ENCODE results near the gene PRKG1.

Gene PRKG1

DNA sequence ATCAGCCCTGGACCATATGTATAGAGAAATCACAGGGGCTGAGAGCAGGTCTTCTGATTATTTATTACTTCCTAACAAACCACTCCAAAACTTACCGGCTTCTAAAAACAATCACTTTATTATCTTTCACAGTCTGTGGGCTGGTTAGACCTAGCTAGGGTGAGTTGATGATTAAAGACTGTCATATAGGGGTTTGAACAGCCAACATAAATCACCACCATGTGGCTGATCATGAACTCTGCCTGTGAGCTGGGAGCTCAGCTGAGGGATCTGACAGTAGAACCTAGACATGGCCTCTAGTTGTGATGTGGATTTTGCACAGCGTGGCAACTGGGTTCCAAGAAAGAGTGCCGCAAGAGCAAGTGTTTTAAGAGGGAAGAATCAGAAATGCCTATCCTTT is 319.8 kb downstream of the PRKG1 start:
- Histone ChIP-seq H3K4me3 (ENCODE audit: low read length, poor library complexity, severe bottlenecking) (no peak overlapping the region), H3K4me2 (ENCODE audit: low read depth, low read length, poor library complexity, severe bottlenecking) (no peak overlapping the region)
- TF ChIP-seq CTCF (conservative IDR thresholded peaks at IDR 0.05; ENCODE audit: low read length) (no peak), EZH2phosphoT487 (IDR thresholded peaks at IDR 0.05; ENCODE audit: borderline replicate concordance) (no peak)

GRCh38 chr10:51397244-51397643 is 323.0 kb downstream of the PRKG1 start:
- H3K79me2 ChIP-seq (ENCODE audit: insufficient read depth, low read length), result no peaks in the 10 kb centered on the region

More for the DNA sequence above, 319.8 kb downstream of the PRKG1 start:
- no peaks in the 10 kb centered on the region for H3K27me3 ChIP-seq (ENCODE audit: insufficient read depth, low read length, poor library complexity, severe bottlenecking)
- H3F3A ChIP-seq (ENCODE audit: low read depth), result no peaks in the 10 kb centered on the region
- H3K79me2 ChIP-seq (ENCODE audit: insufficient read depth, low read length), result no peaks in the 10 kb centered on the region
- H3K4me1 ChIP-seq (ENCODE audit: insufficient read depth, low read length, poor library complexity, severe bottlenecking), result no peaks in the 10 kb centered on the region
- no peak overlapping the region for H3K9ac ChIP-seq (ENCODE audit: low read depth, low read length, poor library complexity, severe bottlenecking)
- no peaks in the 10 kb centered on the region for H3K9me2 ChIP-seq (replicated peaks; ENCODE audit: low read depth, low read length)
- no peak overlapping the region for H2AFZ ChIP-seq (ENCODE audit: low read length)
- no peaks in the 10 kb centered on the region for H3K9me3 ChIP-seq (ENCODE audit: insufficient read depth, low read depth, low read length)
- H4K20me1 ChIP-seq (ENCODE audit: insufficient read depth, low read length, poor library complexity, severe bottlenecking), result no peaks in the 10 kb centered on the region
- H3K36me3 ChIP-seq (ENCODE audit: insufficient read depth, low read length), result no peaks in the 10 kb centered on the region

DNA sequence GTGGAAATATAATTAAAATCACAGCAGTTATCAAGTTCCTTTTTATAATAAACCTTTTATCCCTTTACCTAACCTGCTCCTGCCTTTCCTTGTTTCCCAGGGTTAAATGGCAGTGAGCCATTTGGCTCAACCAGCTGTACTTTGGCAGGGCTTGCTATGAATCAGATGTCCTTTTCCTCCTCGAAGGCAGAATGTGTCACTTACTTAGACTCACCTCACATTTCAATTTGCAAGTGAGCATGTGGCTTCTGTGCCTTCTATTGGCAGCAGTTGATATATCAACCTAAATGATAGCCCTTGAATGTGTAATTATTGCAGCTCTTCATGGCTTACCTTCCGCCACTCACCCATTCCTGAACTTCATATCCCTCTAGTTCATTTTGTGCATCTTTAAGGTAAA is 323.4 kb downstream of the PRKG1 start:
- no peaks in the 10 kb centered on the region for H4K20me1 ChIP-seq (ENCODE audit: insufficient read depth, low read length, poor library complexity, severe bottlenecking)

More at GRCh38 chr10:51397244-51397643, 323.0 kb downstream of the PRKG1 start:
- TF ChIP-seq EZH2phosphoT487 (IDR thresholded peaks at IDR 0.05; ENCODE audit: borderline replicate concordance), result no peak
- TF ChIP-seq CTCF (conservative IDR thresholded peaks at IDR 0.05; ENCODE audit: low read length), result no peak
- Histone ChIP-seq H3K27me3 (ENCODE audit: insufficient read depth, low read length, poor library complexity, severe bottlenecking) (no peaks in the 10 kb centered on the region), H3F3A (ENCODE audit: low read depth) (no peaks in the 10 kb centered on the region), H3K36me3 (ENCODE audit: insufficient read depth, low read length) (no peaks in the 10 kb centered on the region), H3K9me3 (ENCODE audit: insufficient read depth, low read depth, low read length) (no peaks in the 10 kb centered on the region), H3K9me2 (replicated peaks; ENCODE audit: low read depth, low read length) (no peaks in the 10 kb centered on the region), H3K4me1 (ENCODE audit: insufficient read depth, low read length, poor library complexity, severe bottlenecking) (no peaks in the 10 kb centered on the region), H2AFZ (ENCODE audit: low read length) (no peak overlapping the region), H3K9ac (ENCODE audit: low read depth, low read length, poor library complexity, severe bottlenecking) (no peak overlapping the region), H3K4me2 (ENCODE audit: low read depth, low read length, poor library complexity, severe bottlenecking) (no peak overlapping the region), H3K4me3 (ENCODE audit: low read length, poor library complexity, severe bottlenecking) (no peak overlapping the region), H4K20me1 (ENCODE audit: insufficient read depth, low read length, poor library complexity, severe bottlenecking) (no peaks in the 10 kb centered on the region)

More for the DNA sequence above, 323.4 kb downstream of the PRKG1 start:
- Histone ChIP-seq H3K27me3 (ENCODE audit: insufficient read depth, low read length, poor library complexity, severe bottlenecking) (no peaks in the 10 kb centered on the region), H3K4me2 (ENCODE audit: low read depth, low read length, poor library complexity, severe bottlenecking) (no peak overlapping the region), H3K4me3 (ENCODE audit: low read length, poor library complexity, severe bottlenecking) (no peak overlapping the region), H3K9ac (ENCODE audit: low read depth, low read length, poor library complexity, severe bottlenecking) (no peak overlapping the region), H3K79me2 (ENCODE audit: insufficient read depth, low read length) (no peaks in the 10 kb centered on the region), H2AFZ (ENCODE audit: low read length) (no peak overlapping the region), H3K9me3 (ENCODE audit: insufficient read depth, low read depth, low read length) (no peaks in the 10 kb centered on the region), H3K9me2 (replicated peaks; ENCODE audit: low read depth, low read length) (no peaks in the 10 kb centered on the region), H3K4me1 (ENCODE audit: insufficient read depth, low read length, poor library complexity, severe bottlenecking) (no peaks in the 10 kb centered on the region), H3K36me3 (ENCODE audit: insufficient read depth, low read length) (no peaks in the 10 kb centered on the region), H3F3A (ENCODE audit: low read depth) (no peaks in the 10 kb centered on the region)
- TF ChIP-seq EZH2phosphoT487 (IDR thresholded peaks at IDR 0.05; ENCODE audit: borderline replicate concordance) (no peak), CTCF (conservative IDR thresholded peaks at IDR 0.05; ENCODE audit: low read length) (no peak)

Measured in Loucy (cell line).